Activated T-cell treated with anti-CD3 and anti-CD28 coated beads, Interleukin-2, amount 50 U/mL, for 72 hours (primary cell): Measurements from ENCODE around the gene ZNF117. TPM values are rescaled to one million over a fixed set of nuclear protein-coding genes. Genes with fewer than 3 reads are reported as not detected.

Experiments
- ATAC-seq, 2 donors: fragments of 150-1000 bp; cut with Tn5 transposase; replicated peaks in 1 of 2; 2 replicates each; pipeline ENCODE4 v1.10.0; 2021; ENCODE audit warnings: moderate library complexity in 2 of 2, mild to moderate bottlenecking in 1 of 2
- DNase-seq, 2 donors: peaks; one replicate each; pipeline ENCODE4 v3.0.0; 2021 to 2022; ENCODE audit warnings: mixed read lengths in 1 of 2
- H3K27ac Mint-ChIP-seq: one replicate; pipeline ENCODE4 v1.8.0; 2022; ENCODE audit warnings: mild to moderate bottlenecking, moderate library complexity, mixed read lengths
- H3K27me3 Mint-ChIP-seq: one replicate; pipeline ENCODE4 v1.8.0; 2022; ENCODE audit warnings: low read depth, mixed read lengths
- H3K36me3 Mint-ChIP-seq, 2 donors: one replicate each; pipeline ENCODE4 v1.8.0; 2022; ENCODE audit warnings: mixed read lengths in 2 of 2, mild to moderate bottlenecking in 1 of 2; ENCODE audit not compliant: insufficient read depth in 2 of 2
- H3K4me1 Mint-ChIP-seq: one replicate; pipeline ENCODE4 v1.8.0; 2022; ENCODE audit warnings: low read depth, mixed read lengths
- H3K4me3 Mint-ChIP-seq, 2 donors: one replicate each; pipeline ENCODE4 v1.8.0; 2022; ENCODE audit warnings: mild to moderate bottlenecking in 2 of 2, mixed read lengths in 2 of 2, moderate library complexity in 2 of 2
- H3K9me3 Mint-ChIP-seq, 2 donors: one replicate each; pipeline ENCODE4 v1.8.0; 2022; ENCODE audit warnings: mixed read lengths in 2 of 2
- total RNA-seq, 2 donors: library from RNA; stranded (reverse); gene quantifications; one replicate each; pipeline ENCODE4 v1.2.3, GENCODE V29; 2022

The ZNF117 gene
- total RNA-seq, 2 donors from 2014 or later: 6.6 to 6.9 TPM

DNA sequence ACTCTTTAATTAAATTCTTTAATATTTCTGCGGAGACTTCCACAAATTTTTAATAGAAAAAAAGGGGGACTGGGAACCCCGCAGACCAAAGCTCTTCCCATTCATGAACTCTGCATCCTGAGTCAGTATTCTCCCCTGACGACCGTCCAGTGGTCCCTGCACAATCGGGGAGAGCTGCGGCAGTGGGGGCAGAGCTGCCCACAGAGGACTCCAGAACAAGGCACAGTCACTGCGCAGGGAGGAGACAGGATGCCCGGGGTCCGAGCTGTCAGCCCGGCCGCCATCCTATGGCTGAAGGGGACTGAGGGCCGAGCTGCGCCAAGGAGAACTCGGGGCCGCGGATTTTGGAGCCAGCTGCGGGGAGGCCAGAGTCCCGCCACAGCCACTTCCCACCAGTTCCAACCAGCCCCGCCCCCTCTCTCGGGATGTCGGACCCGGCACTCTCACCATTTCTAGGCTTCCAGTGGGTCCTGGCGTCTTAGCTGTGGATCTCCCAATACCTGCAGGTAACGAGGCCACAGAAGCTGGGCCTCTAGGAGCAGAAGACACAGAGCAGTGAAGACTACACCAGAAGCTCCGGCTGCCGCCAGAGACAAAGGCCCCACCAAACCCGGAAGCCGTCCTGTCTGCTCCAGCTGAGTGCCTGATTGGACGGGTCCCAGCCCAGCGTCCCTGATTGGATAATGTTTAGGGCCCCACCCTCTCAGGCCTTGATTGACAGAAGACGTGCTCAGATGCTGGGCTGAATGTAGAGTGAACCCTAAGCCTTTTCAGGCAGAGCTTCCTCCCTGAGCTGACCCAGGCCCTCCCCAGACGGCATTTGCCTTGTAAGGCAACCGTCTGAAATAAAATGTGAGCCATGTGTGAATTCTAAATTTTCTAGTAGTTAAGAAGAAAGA, 15.5 kb upstream of the ZNF117 start, which contains the start of gene ERV3-1:
ERV3-1 (minus strand) TSS at position 594 of the 899 bp plus-strand sequence. CDS start 13,661 bp downstream, outside the sequence.
- ATAC-seq (peak; percentile 100), DNase-seq (peak; percentile 90 to 93)
- H3K27ac Mint-ChIP-seq: peak within 1 kb of the TSS; percentile 96
- H3K36me3 Mint-ChIP-seq: peaks cover 8 to 31% of the 10 kb centered on the region in 2 donors
- H3K9me3 Mint-ChIP-seq: peaks cover 1 to 6% of the 10 kb centered on the region in 2 donors
- H3K4me3 Mint-ChIP-seq: peak within 1 kb of the TSS; percentile 96 to 98
- peaks cover 39% of the 10 kb centered on the region for H3K4me1 Mint-ChIP-seq
- H3K27me3 Mint-ChIP-seq: no peaks in the 10 kb centered on the region

DNA sequence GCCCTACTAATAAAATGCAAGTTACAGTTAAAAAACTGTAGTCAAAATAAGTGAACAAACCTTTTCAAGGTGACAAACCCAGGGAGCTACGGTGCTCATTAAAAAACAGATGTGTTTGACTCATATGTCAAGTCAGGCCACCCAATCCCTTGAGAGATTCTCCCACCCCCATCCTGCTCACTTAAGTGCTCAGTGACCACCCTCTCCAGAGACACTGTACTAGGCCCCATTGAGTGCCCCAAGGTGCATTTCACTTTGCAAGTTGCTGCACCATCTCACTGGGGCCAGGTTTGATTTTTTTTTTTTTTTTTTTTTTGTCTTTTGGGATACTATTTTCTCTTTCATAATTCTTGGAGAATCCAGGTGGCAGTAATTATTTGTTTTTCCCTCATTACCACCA, 13.7 kb upstream of the ZNF117 start:
- peak overlapping the region; percentile 96 to 98 for H3K4me3 Mint-ChIP-seq
- no peak for DNase-seq

DNA sequence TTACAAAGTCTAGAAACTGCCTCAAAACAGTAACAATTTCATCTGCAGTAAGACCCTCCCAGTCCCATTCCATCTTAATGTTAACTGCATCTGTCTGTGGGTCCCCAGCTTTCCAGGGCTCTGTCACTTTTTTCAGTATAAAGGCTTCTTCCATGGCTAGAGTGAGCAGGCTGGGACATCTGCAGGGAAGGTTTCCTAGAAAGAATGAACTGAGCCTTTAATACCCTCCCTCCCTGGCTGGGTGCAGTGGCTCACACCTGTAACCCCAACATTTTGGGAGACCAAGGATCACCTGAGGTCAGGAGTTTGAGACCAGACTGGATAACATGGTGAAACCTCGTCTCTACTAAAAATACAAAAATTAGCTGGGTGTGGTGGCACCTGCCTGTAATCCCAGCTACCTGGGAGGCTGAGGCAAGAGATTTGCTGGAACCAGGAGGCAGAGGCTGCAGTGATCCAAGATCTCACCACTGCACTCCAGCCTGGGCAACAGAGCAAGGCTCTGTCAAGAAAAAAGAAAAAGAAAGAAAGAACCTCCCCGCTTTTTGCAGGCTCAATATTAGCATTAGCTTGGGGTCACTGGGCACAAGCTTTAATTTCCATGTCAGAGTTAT, 12.2 kb upstream of the ZNF117 start:
- Mint-ChIP-seq H3K4me1 (peaks cover 45% of the 10 kb centered on the region), H3K9me3 (peaks cover 8 to 20% of the 10 kb centered on the region in 2 donors), H3K36me3 (peaks cover 22 to 58% of the 10 kb centered on the region in 2 donors), H3K27ac (no peak overlapping the region), H3K4me3 (no peak overlapping the region), H3K27me3 (no peaks in the 10 kb centered on the region)
- ATAC-seq: no peak
- no peak for DNase-seq

More for the DNA sequence above, 13.7 kb upstream of the ZNF117 start:
- peaks cover 41% of the 10 kb centered on the region for H3K4me1 Mint-ChIP-seq
- peak overlapping the region; percentile 96 for H3K27ac Mint-ChIP-seq
- peaks cover 1 to 13% of the 10 kb centered on the region in 2 donors for H3K9me3 Mint-ChIP-seq
- H3K36me3 Mint-ChIP-seq: peaks cover 16 to 44% of the 10 kb centered on the region in 2 donors
- no peak for ATAC-seq
- H3K27me3 Mint-ChIP-seq: no peaks in the 10 kb centered on the region

DNA sequence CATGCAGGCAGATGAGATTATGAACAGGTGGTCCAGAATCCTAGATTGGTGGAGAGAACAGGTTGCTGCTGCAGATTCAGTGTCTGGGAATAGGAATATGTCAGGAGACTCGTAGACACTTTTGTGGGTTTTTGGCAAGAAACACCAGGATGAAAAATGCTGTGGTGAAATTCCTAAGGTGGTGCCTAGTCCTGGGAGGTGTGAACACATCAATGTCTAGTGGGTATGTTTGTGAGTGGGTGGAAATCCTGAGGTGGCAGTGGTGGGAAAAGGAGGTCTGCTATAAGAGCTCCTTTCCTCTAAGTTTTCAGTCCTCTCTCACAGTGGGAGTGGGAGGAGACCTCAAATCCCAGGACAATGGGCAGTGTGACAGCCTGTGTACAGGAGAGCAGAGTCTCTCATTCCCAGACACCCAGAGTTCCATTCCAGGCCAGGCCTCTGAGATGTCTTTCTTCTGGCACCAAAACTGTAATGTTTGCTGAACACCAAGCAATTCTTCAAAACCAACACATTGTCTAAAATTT, 10.5 kb upstream of the ZNF117 start:
- Mint-ChIP-seq H3K4me1 (peaks cover 35% of the 10 kb centered on the region), H3K27ac (no peak overlapping the region), H3K27me3 (no peaks in the 10 kb centered on the region), H3K36me3 (peaks cover 26 to 62% of the 10 kb centered on the region in 2 donors), H3K9me3 (peaks cover 10 to 28% of the 10 kb centered on the region in 2 donors), H3K4me3 (no peak overlapping the region)
- ATAC-seq: no peak
- no peak for DNase-seq

DNA sequence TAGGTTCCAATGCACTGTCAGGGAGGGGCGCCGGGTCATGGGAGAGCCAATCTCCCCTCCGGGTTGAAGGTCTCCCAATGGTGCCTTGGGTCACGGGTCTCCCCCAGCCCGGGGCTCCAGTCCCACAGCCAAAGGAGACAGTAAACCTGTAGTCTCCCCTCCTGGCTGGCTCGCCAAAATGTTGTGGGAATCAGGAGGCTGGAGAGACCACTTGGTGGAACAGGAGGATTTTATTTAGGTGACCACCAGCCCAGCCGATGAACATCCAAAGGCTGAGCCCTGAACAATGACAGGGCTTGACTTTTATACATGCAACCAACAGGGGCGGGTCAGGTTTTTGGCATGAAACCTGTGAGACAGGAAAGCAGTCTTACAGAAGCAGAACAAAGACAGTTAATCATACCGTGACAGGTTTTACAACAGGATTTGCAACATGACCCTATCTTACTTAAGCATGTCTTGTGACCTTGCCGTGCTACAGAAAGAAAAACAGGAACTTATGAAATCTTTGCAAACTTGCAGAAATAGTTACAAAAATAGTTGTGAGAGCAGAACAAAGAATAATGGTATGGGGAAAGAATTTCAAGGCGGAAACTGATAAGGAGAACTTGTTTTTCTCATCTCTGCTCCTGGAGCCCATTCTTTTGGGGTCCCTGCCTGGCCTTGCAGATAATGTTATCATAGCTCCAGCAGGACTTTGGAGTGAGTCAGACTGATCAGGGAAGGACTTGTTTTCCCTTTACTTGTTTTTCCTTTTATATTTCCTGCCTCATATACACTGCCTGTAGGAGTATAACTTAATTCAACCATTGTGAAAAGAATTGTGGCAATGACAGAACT, 8.5 kb upstream of the ZNF117 start:
- Mint-ChIP-seq H3K36me3 (peaks cover 28 to 60% of the 10 kb centered on the region in 2 donors), H3K4me3 (no peak overlapping the region), H3K9me3 (peaks cover 12 to 31% of the 10 kb centered on the region in 2 donors), H3K27ac (no peak overlapping the region), H3K4me1 (peaks cover 19% of the 10 kb centered on the region), H3K27me3 (no peaks in the 10 kb centered on the region)
- no peak for DNase-seq
- no peak for ATAC-seq

DNA sequence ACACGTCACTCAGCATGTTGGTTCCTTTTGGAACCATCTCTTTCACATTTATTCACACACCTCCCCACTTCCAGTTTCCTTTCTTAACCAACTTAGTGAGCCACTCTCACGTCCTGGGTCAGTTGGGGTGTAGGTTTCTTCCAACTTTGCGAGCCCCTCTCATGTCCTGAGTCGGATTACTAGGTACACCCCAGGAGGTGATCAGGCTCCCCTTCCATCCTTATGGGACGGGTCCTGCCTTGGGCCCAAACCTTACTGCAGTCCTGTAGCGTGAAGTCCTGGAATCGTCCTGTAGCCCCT, 8.0 kb upstream of the ZNF117 start:
- ATAC-seq (no peak), DNase-seq (no peak)
- Mint-ChIP-seq H3K9me3 (peaks cover 12 to 32% of the 10 kb centered on the region in 2 donors), H3K4me1 (peaks cover 16% of the 10 kb centered on the region), H3K36me3 (peaks cover 29 to 56% of the 10 kb centered on the region in 2 donors), H3K27me3 (no peaks in the 10 kb centered on the region), H3K27ac (no peak overlapping the region), H3K4me3 (no peak overlapping the region)

DNA sequence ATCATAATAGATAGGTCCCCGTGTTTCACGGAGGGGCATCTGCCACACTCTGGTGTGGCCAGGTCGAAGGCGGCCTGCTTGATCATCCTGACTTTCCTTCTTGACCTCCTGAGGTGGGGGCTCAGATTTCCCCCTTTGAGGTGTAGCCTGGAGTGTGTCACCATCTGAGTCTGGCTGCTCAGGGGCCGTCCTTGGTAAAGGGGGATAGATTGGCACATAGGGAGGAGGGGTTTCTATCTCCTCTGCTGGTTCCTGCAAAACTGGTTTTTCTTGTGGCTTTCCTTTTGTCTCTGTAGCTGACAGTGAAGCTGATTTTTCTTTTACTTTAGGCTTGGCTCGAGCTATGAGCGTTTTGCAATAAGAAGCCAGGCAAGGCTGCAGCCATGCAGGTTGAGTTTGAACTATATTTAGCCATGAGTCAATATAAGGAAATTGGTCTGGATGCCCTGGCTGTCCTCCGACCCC, 7.1 kb upstream of the ZNF117 start:
- no peak overlapping the region for H3K4me3 Mint-ChIP-seq
- peaks cover 29 to 47% of the 10 kb centered on the region in 2 donors for H3K36me3 Mint-ChIP-seq
- ATAC-seq (no peak), DNase-seq (no peak)
- peaks cover 9% of the 10 kb centered on the region for H3K4me1 Mint-ChIP-seq
- no peaks in the 10 kb centered on the region for H3K27me3 Mint-ChIP-seq
- no peak overlapping the region for H3K27ac Mint-ChIP-seq
- peaks cover 16 to 33% of the 10 kb centered on the region in 2 donors for H3K9me3 Mint-ChIP-seq

DNA sequence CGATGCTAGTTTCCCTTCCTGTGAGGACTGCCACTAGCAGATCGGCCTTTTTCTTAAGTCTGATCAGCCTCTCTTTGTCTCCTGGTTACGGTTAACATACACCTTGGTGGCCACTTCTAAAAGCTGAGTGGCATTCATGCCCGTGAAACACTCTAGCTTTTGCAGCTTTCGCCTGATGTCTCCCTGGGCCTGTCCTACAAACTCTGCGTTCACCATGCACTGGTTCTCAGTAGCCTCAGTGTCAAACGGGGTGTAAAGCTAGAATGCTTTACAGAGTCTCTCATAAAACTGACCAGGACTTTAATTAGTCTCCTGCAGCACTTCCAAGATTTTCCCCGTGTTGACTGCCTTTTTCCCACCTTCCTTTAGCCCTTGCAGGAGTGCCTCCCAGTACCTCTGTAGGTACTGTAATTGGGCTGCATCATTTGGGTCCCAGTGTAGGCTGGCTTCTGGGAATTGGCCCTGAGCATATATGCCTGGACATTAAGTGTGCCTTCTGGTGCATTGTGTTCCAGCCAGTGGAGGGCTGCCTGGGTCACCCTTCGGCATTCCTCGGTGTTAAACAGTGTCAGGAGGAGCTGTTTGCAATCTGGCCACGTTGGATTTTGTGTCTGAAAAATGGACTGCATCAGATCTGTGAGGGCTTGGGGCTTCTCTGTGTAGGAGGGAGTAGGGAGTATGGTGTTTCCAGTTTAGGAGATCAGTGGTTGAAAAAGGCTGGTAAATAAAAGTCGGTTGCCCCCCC, 6.5 kb upstream of the ZNF117 start:
- ATAC-seq (no peak), DNase-seq (no peak)
- H3K4me3 Mint-ChIP-seq: no peak overlapping the region
- H3K4me1 Mint-ChIP-seq: peaks cover 9% of the 10 kb centered on the region
- H3K9me3 Mint-ChIP-seq: peaks cover 17 to 34% of the 10 kb centered on the region in 2 donors
- peaks cover 28 to 42% of the 10 kb centered on the region in 2 donors for H3K36me3 Mint-ChIP-seq
- H3K27me3 Mint-ChIP-seq: no peaks in the 10 kb centered on the region
- no peak overlapping the region for H3K27ac Mint-ChIP-seq

DNA sequence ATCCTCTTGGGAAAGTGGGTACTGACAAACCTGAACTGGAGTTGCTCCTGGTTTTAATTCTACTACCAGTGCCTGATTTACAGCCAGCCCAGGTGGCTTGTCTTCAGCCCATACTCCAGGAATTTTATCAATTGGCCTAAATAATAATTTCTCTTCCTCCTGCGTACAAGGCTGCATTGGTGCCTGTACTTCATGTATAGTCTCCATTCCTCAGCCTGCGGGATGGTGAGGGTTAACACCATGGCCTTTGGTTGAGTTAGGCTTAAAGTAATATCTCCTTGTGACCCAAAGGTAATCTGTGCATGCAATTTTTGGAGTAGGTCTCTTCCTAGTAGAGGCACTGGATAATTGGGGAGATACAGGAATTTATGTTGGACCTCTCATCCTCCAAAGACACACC, 5.5 kb upstream of the ZNF117 start:
- Mint-ChIP-seq H3K9me3 (peaks cover 19 to 29% of the 10 kb centered on the region in 2 donors), H3K4me3 (no peak overlapping the region), H3K27ac (no peak overlapping the region), H3K4me1 (peaks cover 6% of the 10 kb centered on the region), H3K36me3 (peaks cover 23 to 35% of the 10 kb centered on the region in 2 donors), H3K27me3 (no peaks in the 10 kb centered on the region)
- DNase-seq (no peak), ATAC-seq (no peak)

DNA sequence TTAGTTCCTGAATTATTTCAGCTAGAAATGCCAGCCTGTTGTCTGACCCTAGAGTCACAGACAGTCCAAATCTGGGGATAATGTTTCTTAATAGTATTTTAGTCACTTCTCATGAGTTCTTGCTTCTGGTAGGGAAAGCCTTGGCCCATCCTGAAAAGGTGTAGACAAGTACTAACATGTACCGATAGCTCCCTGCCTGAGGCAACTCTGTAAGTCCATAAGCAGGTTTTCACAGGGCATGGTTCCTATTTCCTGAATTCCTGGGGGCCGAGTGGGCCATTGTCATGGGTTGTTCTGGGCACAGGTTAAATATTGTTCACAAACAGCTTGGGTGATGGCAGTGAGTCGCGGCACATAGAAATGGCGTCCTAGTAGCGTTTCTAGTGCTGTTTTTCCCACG, 3.1 kb upstream of the ZNF117 start:
- Mint-ChIP-seq H3K36me3 (peaks cover 18 to 25% of the 10 kb centered on the region in 2 donors), H3K27me3 (no peaks in the 10 kb centered on the region), H3K4me3 (no peak overlapping the region), H3K4me1 (no peaks in the 10 kb centered on the region), H3K9me3 (peaks cover 22 to 30% of the 10 kb centered on the region in 2 donors), H3K27ac (no peak overlapping the region)
- DNase-seq (no peak), ATAC-seq (no peak)

DNA sequence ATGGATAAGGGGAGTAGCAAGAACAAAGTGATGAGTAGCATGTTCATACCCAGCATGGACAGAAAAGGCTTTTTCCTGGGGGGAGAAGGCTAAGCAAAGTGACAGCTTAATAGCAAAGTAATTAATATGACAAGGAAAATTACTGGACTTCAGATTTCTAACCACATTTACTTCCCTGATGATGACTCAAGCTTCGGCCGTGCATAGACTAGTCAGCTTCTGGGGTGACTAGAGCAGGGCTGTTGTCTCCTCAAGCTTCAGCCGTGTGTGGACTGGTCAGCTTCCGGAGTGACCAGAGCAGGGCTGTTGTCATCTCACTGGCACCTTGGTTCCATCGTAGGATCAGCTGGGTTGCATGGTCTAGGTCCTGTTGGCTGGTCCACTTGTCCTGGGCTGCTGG, 2.1 kb upstream of the ZNF117 start:
- H3K4me1 Mint-ChIP-seq: no peaks in the 10 kb centered on the region
- H3K27ac Mint-ChIP-seq: no peak overlapping the region
- peaks cover 13 to 26% of the 10 kb centered on the region in 2 donors for H3K36me3 Mint-ChIP-seq
- DNase-seq (no peak), ATAC-seq (no peak)
- peaks cover 25 to 28% of the 10 kb centered on the region in 2 donors for H3K9me3 Mint-ChIP-seq
- H3K4me3 Mint-ChIP-seq: no peak overlapping the region
- no peaks in the 10 kb centered on the region for H3K27me3 Mint-ChIP-seq

DNA sequence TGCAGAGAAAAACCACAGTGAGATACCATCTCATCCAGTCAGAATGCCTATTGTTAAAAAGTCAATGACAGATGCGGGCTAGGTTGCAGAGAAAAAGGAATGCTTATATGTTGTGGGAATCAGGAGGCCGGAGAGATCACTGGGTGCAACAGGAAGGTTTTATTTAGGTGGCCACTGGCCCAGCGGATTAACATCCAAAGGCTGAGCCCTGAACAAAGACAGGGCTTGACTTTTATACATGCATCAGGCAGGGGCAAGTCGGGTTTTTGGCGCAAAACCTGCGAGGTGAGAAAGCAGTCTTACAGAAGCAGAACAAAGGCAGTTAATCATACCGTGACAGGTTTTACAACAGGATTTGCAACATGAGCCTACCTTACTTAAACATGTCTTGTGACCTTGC, 620 bp downstream of the ZNF117 start:
- peaks cover 18 to 39% of the 10 kb centered on the region in 2 donors for H3K36me3 Mint-ChIP-seq
- ATAC-seq: no peak
- no peaks in the 10 kb centered on the region for H3K27me3 Mint-ChIP-seq
- H3K27ac Mint-ChIP-seq: no peak overlapping the region
- no peaks in the 10 kb centered on the region for H3K4me1 Mint-ChIP-seq
- DNase-seq: no peak
- peaks cover 22% of the 10 kb centered on the region in 2 donors for H3K9me3 Mint-ChIP-seq
- no peak overlapping the region for H3K4me3 Mint-ChIP-seq
